Activated T-helper 9 cell treated with anti-CD3 and anti-CD28 coated beads, Interleukin-2, amount 50 U/mL, for 16 hours (primary cell): ENCODE measurements around the gene HSCB.
"Not testable (repeated sequence)": the region's sequence is repeated elsewhere in the genome, so short reads cannot be mapped to it uniquely, and the experiment has no call there.

ENCODE experiments used
- DNase-seq: peaks from one replicate; pipeline ENCODE4 v3.0.0-alpha.2; 2020; ENCODE audit warnings: low read depth

The HSCB gene

GRCh38 chr22:28741200-28741784, 547 bp upstream of the HSCB start:
- no peak for DNase-seq

GRCh38 chr22:28742562-28742962, 723 bp downstream of the HSCB start:
- peak; percentile 62 for DNase-seq

GRCh38 chr22:28743852-28744251, 2.0 kb downstream of the HSCB start:
- DNase-seq = no peak

- no peak for DNase-seq
Measured at GRCh38 chr22:28750471-28750881, 8.6 kb downstream of the HSCB start.

- not testable (repeated sequence) for DNase-seq
Measured at GRCh38 chr22:28754512-28754911, 12.7 kb downstream of the HSCB start.

GRCh38 chr22:28759861-28760560, 18.2 kb downstream of the HSCB start:
- DNase-seq = no peak

GRCh38 chr22:28761449-28761755, 19.6 kb downstream of the HSCB start:
- no peak for DNase-seq

GRCh38 chr22:28762000-28762399, 20.2 kb downstream of the HSCB start:
- DNase-seq = not testable (repeated sequence)

- no peak for DNase-seq
Measured at GRCh38 chr22:28766628-28767027, 24.8 kb downstream of the HSCB start.

GRCh38 chr22:28768701-28769393, 27.0 kb downstream of the HSCB start:
- no peak for DNase-seq

- DNase-seq = no peak
Measured at GRCh38 chr22:28769394-28770085, 27.7 kb downstream of the HSCB start.

GRCh38 chr22:28771195-28771791, 29.5 kb downstream of the HSCB start:
- no peak for DNase-seq

GRCh38 chr22:28772633-28773460, 31.0 kb downstream of the HSCB start, which contains the start of gene CCDC117:
Gene CCDC117 (plus strand): TSS chr22:28772695. CDS start chr22:28772850, 155 bp downstream.
- peak; percentile 89 for DNase-seq

- no peak for DNase-seq
Measured at GRCh38 chr22:28773461-28773867, 31.6 kb downstream of the HSCB start.

- no peak for DNase-seq
Measured at GRCh38 chr22:28774378-28774777, 32.5 kb downstream of the HSCB start.

GRCh38 chr22:28779833-28780232, 38.0 kb downstream of the HSCB start:
- DNase-seq = no peak

GRCh38 chr22:28780296-28780695, 38.5 kb downstream of the HSCB start:
- no peak for DNase-seq

GRCh38 chr22:28783786-28784671, 42.2 kb downstream of the HSCB start:
- no peak for DNase-seq

GRCh38 chr22:28788601-28789000, 46.8 kb downstream of the HSCB start:
- no peak for DNase-seq

GRCh38 chr22:28791124-28791523, 49.3 kb downstream of the HSCB start:
- DNase-seq = no peak
